ENCODE measurements around the gene CD8A. TPM values are rescaled to one million over a fixed set of nuclear protein-coding genes. Genes with fewer than 3 reads are reported as not detected.
"Not testable (repeated sequence)": the region's sequence is repeated elsewhere in the genome, so short reads cannot be mapped to it uniquely, and the experiment has no call there.

Gene CD8A
- total RNA-seq: under 1 TPM; 0.27 to 0.81 (median 0.52) TPM
- under 1 TPM; 0.09 to 0.18 (median 0.10) TPM for polyA plus RNA-seq
- long read RNA-seq, donor 1: 0 reads
- long read RNA-seq, donor 2: 0 reads

DNA sequence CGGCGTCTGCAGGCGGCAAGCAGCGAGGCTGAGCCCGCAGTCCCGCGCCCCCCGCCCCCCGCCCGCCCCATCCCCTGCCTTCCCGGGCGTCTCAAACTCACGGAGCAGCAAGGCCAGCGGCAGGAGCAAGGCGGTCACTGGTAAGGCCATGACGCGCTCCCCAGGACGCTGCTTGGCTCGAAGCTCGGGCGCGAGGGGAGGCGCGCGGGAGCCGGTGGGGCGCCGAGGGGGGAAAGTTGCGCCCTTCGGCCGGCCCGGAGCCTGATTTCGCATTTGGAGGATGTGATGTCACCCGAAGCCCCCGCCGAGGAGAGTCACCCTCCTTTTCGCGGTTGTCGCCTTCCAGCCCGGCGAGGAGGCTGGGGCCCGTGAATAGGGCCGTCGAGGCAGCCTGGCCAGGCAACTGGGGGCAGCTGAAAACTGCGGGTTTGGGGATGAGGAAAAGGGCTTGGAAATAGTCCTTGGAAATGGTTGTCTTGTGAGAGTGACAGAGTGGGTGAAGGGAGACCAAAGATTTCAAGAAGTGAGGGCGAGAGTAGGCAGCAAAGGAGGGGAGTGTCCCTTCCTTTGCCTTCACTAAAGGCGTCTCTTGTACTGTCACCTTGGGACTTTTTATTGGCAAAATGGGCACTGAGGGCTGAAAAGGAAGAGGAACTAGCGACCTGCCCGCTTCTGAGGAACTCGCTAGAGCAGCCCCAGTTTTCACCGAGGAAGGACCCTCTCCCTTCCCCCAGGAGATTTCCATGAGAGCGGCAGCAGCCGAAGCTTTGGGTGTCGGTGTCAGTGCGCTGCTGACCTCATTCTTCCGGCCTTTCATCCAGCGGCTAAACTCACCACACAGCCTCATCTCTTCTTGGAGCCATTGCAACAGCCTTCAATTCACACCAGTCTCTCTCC, at the start of gene CD8A:
CD8A (minus strand) TSS at position 238 of the 897 bp plus-strand sequence; CDS start at position 150, 88 bp downstream.
- peaks cover 0 to 66% (median 27%) of the 10 kb centered on the region in 3 donors for H3K27me3 ChIP-seq (ENCODE audit: insufficient read depth in 3 of 3, low read length in 2 of 3)
- WGBS, 3 donors: 6 to 9% (median 7%) methylated on average over 45 to 57 of the region's 57 CpGs
- peak in 2 of 4 donors; percentile 19 to 43 for ATAC-seq

DNA sequence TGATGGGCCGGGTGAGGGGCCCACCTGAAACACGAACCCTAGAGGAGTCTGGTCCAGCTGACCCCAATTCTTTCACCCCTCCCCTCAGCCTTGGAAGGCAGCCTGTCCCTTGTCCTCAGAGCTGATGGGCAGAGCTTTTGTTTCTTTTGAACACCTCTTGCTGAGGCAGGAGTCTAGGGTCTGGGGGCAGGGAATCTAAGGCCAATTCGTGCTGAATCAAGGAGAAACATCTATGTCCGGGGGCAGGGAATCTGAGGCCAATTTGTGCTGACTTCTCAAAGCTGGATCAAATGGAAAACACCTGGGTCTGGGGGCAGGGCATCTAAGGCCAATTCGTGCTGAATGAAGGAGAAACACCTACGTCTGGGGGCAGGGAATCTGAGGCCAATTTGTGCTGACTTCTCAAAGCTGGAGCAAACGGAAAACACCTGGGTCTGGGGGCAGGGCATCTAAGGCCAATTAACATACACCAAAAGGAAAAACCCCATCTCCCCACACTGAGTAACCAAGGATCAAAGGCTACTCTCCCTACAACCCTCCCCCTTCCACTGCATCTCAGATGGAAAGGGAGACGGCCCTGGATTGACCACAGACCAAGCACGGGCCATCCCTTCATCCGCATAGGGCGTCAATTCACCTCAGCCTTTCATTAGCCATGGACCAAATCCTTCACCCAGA, 49.3 kb upstream of the CD8A start:
- WGBS, 3 donors: 80 to 82% (median 81%) methylated on average over 6 to 9 of the region's 11 CpGs
- H3K9me3 ChIP-seq; H3K36me3 ChIP-seq (ENCODE audit: insufficient read depth in 1 of 2, low read depth in 1 of 2); H3K4me1 ChIP-seq; H3K27ac ChIP-seq; intact Hi-C loops (cut with DNase I); H3K27me3 ChIP-seq (ENCODE audit: insufficient read depth in 3 of 3, low read length in 2 of 3); ATAC-seq; DNase-seq; H3K4me3 ChIP-seq: not testable (repeated sequence)

More for the DNA sequence above, at the start of gene CD8A:
- intact Hi-C loops (cut with DNase I): no loop called here
- Histone ChIP-seq H3K4me1 (peaks cover 14% of the 10 kb centered on the region), H3K4me3 (peak within 1 kb of the TSS; percentile 40), H3K9me3 (no peaks in the 10 kb centered on the region), H3K36me3 (ENCODE audit: insufficient read depth in 1 of 2, low read depth in 1 of 2) (no peaks in the 10 kb centered on the region), H3K27ac (no peak within 1 kb of the TSS)
- no peak for DNase-seq
- TF ChIP-seq, protein P1, sequence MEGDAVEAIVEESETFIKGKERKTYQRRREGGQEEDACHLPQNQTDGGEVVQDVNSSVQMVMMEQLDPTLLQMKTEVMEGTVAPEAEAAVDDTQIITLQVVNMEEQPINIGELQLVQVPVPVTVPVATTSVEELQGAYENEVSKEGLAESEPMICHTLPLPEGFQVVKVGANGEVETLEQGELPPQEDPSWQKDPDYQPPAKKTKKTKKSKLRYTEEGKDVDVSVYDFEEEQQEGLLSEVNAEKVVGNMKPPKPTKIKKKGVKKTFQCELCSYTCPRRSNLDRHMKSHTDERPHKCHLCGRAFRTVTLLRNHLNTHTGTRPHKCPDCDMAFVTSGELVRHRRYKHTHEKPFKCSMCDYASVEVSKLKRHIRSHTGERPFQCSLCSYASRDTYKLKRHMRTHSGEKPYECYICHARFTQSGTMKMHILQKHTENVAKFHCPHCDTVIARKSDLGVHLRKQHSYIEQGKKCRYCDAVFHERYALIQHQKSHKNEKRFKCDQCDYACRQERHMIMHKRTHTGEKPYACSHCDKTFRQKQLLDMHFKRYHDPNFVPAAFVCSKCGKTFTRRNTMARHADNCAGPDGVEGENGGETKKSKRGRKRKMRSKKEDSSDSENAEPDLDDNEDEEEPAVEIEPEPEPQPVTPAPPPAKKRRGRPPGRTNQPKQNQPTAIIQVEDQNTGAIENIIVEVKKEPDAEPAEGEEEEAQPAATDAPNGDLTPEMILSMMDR (IDR thresholded peaks at IDR 0.05): no peak

DNA sequence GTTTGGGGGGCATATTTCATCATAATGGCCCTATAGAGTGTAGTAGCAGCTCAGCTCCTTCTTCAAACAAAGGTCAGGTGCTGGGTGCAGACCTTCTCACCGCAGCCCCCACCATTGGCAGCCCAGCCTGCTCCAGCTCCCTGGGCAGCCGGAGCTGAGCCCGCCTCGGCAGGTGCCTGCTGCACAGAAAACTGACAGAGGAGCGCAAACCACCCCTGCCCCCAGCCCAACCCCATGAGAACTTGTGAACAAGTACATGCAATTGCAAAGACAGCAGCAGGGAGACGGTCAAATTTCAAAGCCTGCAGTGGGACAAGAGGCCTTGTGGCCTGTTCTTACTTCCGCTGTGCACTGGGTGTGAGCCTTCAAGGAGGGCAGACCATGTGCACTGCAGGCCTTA, 48.7 kb upstream of the CD8A start:
- H3K4me1 ChIP-seq; H3K36me3 ChIP-seq (ENCODE audit: insufficient read depth in 1 of 2, low read depth in 1 of 2); H3K9me3 ChIP-seq; H3K27ac ChIP-seq; DNase-seq; intact Hi-C loops (cut with DNase I); ATAC-seq; H3K27me3 ChIP-seq (ENCODE audit: insufficient read depth in 3 of 3, low read length in 2 of 3); H3K4me3 ChIP-seq: not testable (repeated sequence)
- 88 to 95% (median 94%) methylated on average over 7 of the region's 7 CpGs for WGBS, 3 donors

DNA sequence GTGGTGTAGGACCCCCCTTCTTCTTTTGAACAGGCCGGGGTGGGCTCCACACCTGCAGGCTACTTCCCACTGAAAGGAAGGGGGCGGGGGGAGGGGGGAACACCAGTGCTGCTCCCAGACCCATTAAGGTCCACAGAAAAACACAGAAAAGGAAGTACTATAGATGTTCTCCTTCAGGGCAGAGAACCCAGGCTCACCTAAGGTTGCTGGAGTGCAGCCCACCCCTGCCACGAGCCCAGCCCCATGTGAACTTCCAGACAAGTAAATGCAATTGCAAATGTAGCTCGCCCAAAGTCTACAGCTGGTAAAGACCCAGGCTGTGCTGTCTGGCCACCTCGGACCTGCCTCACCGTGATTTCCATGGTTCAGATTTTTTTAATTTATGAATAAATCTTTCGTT, 47.0 kb upstream of the CD8A start:
- intact Hi-C loops (cut with DNase I); H3K36me3 ChIP-seq (ENCODE audit: insufficient read depth in 1 of 2, low read depth in 1 of 2); H3K4me3 ChIP-seq; H3K9me3 ChIP-seq; DNase-seq; H3K27me3 ChIP-seq (ENCODE audit: insufficient read depth in 3 of 3, low read length in 2 of 3); H3K4me1 ChIP-seq; H3K27ac ChIP-seq: not testable (repeated sequence)
- peak in 2 of 4 donors; percentile 44 to 46 for ATAC-seq
- 62 to 68% (median 63%) methylated on average over 6 of the region's 7 CpGs for WGBS, 3 donors

DNA sequence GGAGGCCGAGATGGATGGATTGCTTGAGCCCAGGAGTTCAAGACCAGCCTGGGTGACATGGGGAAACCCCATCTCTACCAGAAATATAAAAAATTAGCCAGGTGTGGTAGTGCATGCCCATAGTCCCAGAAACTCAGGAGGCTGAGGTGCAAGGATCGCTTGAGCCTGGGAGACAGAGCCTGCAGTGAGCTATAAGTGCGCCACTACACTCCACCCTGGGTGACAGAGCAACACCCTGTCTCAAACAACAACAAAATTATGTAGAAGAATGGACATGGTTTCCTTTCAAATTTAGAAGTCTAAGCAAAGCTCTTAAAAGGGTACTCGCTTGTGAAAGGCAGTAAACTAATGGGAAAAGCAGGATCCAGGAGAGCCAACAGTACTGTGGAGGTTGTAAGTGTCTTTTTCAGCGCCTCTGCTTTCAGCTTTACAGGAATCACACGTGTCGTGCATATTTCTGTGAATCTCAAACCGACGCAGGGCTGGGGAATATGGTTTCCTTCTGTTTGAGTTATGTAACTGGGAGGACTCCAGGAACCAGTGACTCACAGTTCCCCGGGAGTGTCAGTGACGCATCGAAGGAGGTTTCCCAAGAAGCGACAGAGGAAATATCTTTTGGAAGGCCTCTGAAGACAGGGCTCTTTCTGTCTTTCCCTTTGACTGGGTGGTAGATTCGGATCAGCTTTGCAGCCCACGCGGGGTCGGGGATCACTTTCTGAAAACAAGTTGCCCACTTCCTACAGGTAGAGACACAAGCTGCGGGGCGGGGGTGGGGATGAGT, 46.4 kb upstream of the CD8A start:
- H3K9me3 ChIP-seq; H3K36me3 ChIP-seq (ENCODE audit: insufficient read depth in 1 of 2, low read depth in 1 of 2); H3K4me1 ChIP-seq; H3K4me3 ChIP-seq; H3K27me3 ChIP-seq (ENCODE audit: insufficient read depth in 3 of 3, low read length in 2 of 3); intact Hi-C loops (cut with DNase I): not testable (repeated sequence)
- DNase-seq (peak; percentile 62 to 80), ATAC-seq (peak; percentile 94 to 100 (median 97))
- peak overlapping the region; percentile 23 for H3K27ac ChIP-seq
- 31 to 34% (median 33%) methylated on average over 13 to 15 of the region's 19 CpGs for WGBS, 3 donors

DNA sequence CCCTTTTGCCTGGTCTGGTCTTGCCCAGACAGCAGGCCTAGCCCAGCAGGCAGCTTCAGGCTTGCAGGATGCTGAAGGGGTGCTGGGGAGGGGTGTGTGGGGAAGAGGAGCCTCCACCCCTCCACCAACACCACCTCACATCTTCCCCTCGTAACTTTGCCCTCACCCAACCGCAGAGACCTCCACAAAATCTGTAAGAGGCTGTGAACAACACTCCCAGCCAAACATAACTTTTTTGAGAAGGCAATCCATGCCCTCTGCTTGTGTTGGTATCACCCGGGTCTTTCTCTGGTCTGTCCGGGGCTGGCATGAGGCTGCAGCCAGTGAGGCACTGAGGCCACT, 44.8 kb upstream of the CD8A start:
- H3K36me3 ChIP-seq (ENCODE audit: insufficient read depth in 1 of 2, low read depth in 1 of 2); H3K4me1 ChIP-seq; H3K4me3 ChIP-seq; ATAC-seq; DNase-seq; intact Hi-C loops (cut with DNase I); H3K27ac ChIP-seq; H3K27me3 ChIP-seq (ENCODE audit: insufficient read depth in 3 of 3, low read length in 2 of 3); H3K9me3 ChIP-seq: not testable (repeated sequence)
- WGBS, 3 donors: 58 to 73% methylated on average over 2 to 3 of the region's 4 CpGs; no CpG with 5 or more reads in 1 of the 3 donors

All from psoas muscle (tissue), 8 donors.